WTC11 (cell line): ENCODE results near the gene ZBTB34. TPM values are rescaled to one million over a fixed set of nuclear protein-coding genes. Genes with fewer than 3 reads are reported as not detected.

Experiments used
- ATAC-seq: fragments of 200-7000 bp; cut with Tn5 transposase; 2 replicates; pipeline ENCODE4 v1.10.0; 2021; ENCODE audit warnings: mild to moderate bottlenecking, moderate library complexity
- CTCF ChIA-PET: fragments of 300-600 bp; sonication (Branson Sonifier 250); formaldehyde crosslinking; loops from one replicate; lab custom pipeline; 2021; ENCODE audit warnings: antibody characterized with exemption; lab: Charles Lee
- POLR2A ChIA-PET: fragments of 350-600 bp; sonication (Branson Sonifier 250); formaldehyde crosslinking; loops from one replicate; lab custom pipeline; 2021; ENCODE audit warnings: antibody characterized with exemption; lab: Charles Lee
- DNase-seq: peaks from one replicate; pipeline ENCODE4 v3.0.0; 2021; ENCODE audit warnings: low spot score
- H3K27ac Mint-ChIP-seq: 2 replicates; pipeline ENCODE4 v1.8.0; 2021; ENCODE audit warnings: mixed read lengths
- H3K27me3 Mint-ChIP-seq: 2 replicates; pipeline ENCODE4 v1.8.0; 2021; ENCODE audit warnings: low read depth, mild to moderate bottlenecking, moderate library complexity, mixed read lengths
- H3K36me3 Mint-ChIP-seq: 2 replicates; pipeline ENCODE4 v1.8.0; 2021; ENCODE audit warnings: mixed read lengths
- H3K4me1 Mint-ChIP-seq: 2 replicates; pipeline ENCODE4 v1.8.0; 2022; ENCODE audit warnings: mixed read lengths
- H3K4me3 Mint-ChIP-seq: 2 replicates; pipeline ENCODE4 v1.8.0; 2021; ENCODE audit warnings: mild to moderate bottlenecking, moderate library complexity, mixed read lengths
- H3K9me3 Mint-ChIP-seq: 2 replicates; pipeline ENCODE4 v1.8.0; 2021; ENCODE audit warnings: mixed read lengths
- CREB1 ChIP-seq: sonication (generic); formaldehyde crosslinking; IDR thresholded peaks from 2 replicates; pipeline ENCODE4 v1.8.0; 2023; ENCODE audit warnings: mild to moderate bottlenecking, missing genetic modification reagents
- ELF4 ChIP-seq: sonication (generic); formaldehyde crosslinking; IDR thresholded peaks from 2 replicates; pipeline ENCODE4 v1.8.1; 2022; ENCODE audit warnings: low read depth, mild to moderate bottlenecking, moderate library complexity, missing genetic modification reagents
- ESRRA ChIP-seq: sonication (generic); formaldehyde crosslinking; IDR thresholded peaks from 2 replicates; pipeline ENCODE4 v1.8.1; 2022; ENCODE audit warnings: mild to moderate bottlenecking, missing genetic modification reagents, borderline replicate concordance
- IRF2 ChIP-seq: sonication (generic); formaldehyde crosslinking; IDR thresholded peaks from 2 replicates; pipeline ENCODE4 v1.8.0; 2022; ENCODE audit warnings: low read depth, missing genetic modification reagents, borderline replicate concordance
- JAZF1 ChIP-seq: fragments of 250-450 bp; sonication (Bioruptor Pico); IDR thresholded peaks from 2 replicates; pipeline ENCODE4 v1.9.0; 2021; ENCODE audit warnings: moderate library complexity, mild to moderate bottlenecking, inconsistent platforms
- OVOL2 ChIP-seq: fragments of 250-450 bp; sonication (Bioruptor Pico); IDR thresholded peaks from 2 replicates; pipeline ENCODE4 v1.9.0; 2021; ENCODE audit warnings: mild to moderate bottlenecking, borderline replicate concordance
- ZBTB21 ChIP-seq: sonication (generic); formaldehyde crosslinking; IDR thresholded peaks from 2 replicates; pipeline ENCODE4 v1.8.1; 2023; ENCODE audit warnings: mild to moderate bottlenecking, missing genetic modification reagents, borderline replicate concordance
- ZNF263 ChIP-seq: sonication (generic); formaldehyde crosslinking; IDR thresholded peaks from 2 replicates; pipeline ENCODE4 v1.8.1; 2022; ENCODE audit warnings: low read depth, mild to moderate bottlenecking, moderate library complexity, missing genetic modification reagents
- ZNF423 ChIP-seq: fragments of 250-450 bp; sonication (Bioruptor Pico); IDR thresholded peaks from 2 replicates; pipeline ENCODE4 v2.1.2; 2022; ENCODE audit warnings: mild to moderate bottlenecking, moderate library complexity
- ZNF671 ChIP-seq: fragments of 250-450 bp; sonication (Bioruptor Pico); IDR thresholded peaks from 2 replicates; pipeline ENCODE4 v1.8.0; 2021; ENCODE audit warnings: mild to moderate bottlenecking
- total RNA-seq: library from RNA; stranded (reverse); gene quantifications from 3 replicates; pipeline ENCODE4 v1.2.3, GENCODE V29; 2021
- TF ChIP-seq, protein P1 (sequence below): sonication (generic); formaldehyde crosslinking; IDR thresholded peaks from 2 replicates; pipeline ENCODE4 v1.8.1; 2022; ENCODE audit warnings: low read depth, missing genetic modification reagents, borderline replicate concordance
- TF ChIP-seq, protein P2 (sequence below): sonication (generic); formaldehyde crosslinking; IDR thresholded peaks from 2 replicates; pipeline ENCODE4 v1.8.1; 2022; ENCODE audit warnings: missing genetic modification reagents, borderline replicate concordance
- TF ChIP-seq, protein P3 (sequence below): sonication (generic); formaldehyde crosslinking; IDR thresholded peaks from 2 replicates; pipeline ENCODE4 v1.8.0; 2023; ENCODE audit warnings: missing genetic modification reagents
- TF ChIP-seq, protein P4 (sequence below): sonication (generic); formaldehyde crosslinking; IDR thresholded peaks from 2 replicates; pipeline ENCODE4 v1.8.0; 2023; ENCODE audit warnings: missing genetic modification reagents, mild to moderate bottlenecking, borderline replicate concordance

ZBTB34 gene
- total RNA-seq, 1 experiment from 2014 or later = 18.4 TPM

DNA sequence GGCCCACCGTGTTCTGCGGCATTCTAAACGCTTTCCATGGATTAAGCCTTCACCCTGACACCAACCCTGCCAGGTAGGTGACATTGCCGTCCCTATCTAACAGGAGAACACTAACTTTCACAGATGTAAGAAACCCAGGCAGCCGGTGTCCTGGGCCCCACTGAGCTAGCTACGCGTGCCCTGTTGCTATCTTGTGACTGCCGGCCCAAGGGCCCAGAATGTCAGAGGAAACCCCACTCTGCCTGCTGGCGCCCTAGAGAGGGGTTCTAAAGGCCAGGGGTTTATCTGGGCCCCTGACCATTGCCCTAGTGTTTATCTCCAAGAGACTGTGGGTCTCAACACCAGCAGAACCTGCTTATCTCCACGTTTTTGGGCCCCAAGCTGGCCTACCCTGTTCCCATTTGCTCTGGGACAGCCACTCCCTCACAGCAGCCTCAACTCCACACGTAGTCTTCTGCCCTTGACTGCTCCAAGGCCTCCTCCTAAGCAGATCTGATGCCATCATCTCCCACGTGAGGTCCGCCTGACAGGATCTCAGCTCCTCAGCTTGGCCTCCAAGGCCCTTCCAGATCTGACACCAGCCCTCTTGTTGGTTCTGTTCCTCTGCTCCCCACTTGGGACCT lies 18.1 kb upstream of the ZBTB34 start (continued):
- TF ChIP-seq, protein P1, sequence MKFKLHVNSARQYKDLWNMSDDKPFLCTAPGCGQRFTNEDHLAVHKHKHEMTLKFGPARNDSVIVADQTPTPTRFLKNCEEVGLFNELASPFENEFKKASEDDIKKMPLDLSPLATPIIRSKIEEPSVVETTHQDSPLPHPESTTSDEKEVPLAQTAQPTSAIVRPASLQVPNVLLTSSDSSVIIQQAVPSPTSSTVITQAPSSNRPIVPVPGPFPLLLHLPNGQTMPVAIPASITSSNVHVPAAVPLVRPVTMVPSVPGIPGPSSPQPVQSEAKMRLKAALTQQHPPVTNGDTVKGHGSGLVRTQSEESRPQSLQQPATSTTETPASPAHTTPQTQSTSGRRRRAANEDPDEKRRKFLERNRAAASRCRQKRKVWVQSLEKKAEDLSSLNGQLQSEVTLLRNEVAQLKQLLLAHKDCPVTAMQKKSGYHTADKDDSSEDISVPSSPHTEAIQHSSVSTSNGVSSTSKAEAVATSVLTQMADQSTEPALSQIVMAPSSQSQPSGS = no peak
- TF ChIP-seq ZNF263 = no peak
- no peak for TF ChIP-seq IRF2 (CRISPR knock-in tag)
- no peak for TF ChIP-seq ZNF423 (CRISPR knock-in tag)
- no peak for TF ChIP-seq ELF4 (CRISPR knock-in tag)
- no peak for TF ChIP-seq ZNF671 (CRISPR knock-in tag)
- TF ChIP-seq OVOL2 (CRISPR knock-in tag) = no peak
- TF ChIP-seq ZBTB21 (CRISPR knock-in tag) = no peak
- TF ChIP-seq CREB1 (CRISPR knock-in tag) = no peak
- TF ChIP-seq ESRRA (CRISPR knock-in tag) = no peak
- TF ChIP-seq, protein P2, sequence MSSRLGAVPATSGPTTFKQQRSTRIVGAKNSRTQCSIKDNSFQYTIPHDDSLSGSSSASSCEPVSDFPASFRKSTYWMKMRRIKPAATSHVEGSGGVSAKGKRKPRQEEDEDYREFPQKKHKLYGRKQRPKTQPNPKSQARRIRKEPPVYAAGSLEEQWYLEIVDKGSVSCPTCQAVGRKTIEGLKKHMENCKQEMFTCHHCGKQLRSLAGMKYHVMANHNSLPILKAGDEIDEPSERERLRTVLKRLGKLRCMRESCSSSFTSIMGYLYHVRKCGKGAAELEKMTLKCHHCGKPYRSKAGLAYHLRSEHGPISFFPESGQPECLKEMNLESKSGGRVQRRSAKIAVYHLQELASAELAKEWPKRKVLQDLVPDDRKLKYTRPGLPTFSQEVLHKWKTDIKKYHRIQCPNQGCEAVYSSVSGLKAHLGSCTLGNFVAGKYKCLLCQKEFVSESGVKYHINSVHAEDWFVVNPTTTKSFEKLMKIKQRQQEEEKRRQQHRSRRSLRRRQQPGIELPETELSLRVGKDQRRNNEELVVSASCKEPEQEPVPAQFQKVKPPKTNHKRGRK (CRISPR knock-in tag) = no peak

DNA sequence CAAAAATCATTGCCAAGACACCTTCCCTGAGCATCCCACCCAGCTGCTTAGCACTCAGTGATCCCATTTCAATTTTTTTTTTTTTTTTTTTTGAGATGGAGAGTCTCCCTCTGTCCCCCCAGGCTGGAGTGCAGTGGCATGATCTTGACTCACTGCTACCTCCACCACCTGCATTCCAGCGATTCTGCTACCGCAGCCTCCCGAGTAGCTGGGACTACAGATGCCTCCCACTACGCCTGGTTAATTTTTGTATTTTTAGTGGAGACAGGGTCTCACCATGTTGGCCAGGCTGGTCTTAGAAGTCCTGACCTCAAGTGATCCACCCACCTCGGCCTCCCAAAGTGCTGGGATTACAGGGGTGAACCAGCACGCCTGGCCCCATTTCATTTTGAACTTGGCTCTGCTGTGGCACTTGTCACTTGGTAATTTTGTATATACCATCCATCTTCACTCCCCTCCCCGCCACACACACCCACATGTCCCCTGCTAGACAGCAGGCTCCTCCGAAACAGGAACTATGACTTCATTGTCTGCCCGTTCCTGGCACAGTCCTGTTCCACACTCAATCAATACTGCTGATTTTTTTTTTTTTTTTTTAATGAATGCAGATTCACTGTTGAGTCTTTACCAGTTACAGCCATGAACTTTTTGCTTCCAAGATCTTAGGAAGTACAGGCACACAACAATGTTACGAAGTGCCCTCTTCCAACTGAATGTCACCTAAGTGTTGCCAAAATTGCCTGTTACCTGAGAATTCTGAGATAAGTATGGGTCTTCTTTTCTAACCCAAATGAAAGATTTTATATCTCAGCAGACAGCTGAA lies 17.3 kb upstream of the ZBTB34 start:
- TF ChIP-seq, protein P3, sequence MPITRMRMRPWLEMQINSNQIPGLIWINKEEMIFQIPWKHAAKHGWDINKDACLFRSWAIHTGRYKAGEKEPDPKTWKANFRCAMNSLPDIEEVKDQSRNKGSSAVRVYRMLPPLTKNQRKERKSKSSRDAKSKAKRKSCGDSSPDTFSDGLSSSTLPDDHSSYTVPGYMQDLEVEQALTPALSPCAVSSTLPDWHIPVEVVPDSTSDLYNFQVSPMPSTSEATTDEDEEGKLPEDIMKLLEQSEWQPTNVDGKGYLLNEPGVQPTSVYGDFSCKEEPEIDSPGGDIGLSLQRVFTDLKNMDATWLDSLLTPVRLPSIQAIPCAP (CRISPR knock-in tag) = no peak
- no peak for TF ChIP-seq JAZF1 (CRISPR knock-in tag)
- TF ChIP-seq, protein P4, sequence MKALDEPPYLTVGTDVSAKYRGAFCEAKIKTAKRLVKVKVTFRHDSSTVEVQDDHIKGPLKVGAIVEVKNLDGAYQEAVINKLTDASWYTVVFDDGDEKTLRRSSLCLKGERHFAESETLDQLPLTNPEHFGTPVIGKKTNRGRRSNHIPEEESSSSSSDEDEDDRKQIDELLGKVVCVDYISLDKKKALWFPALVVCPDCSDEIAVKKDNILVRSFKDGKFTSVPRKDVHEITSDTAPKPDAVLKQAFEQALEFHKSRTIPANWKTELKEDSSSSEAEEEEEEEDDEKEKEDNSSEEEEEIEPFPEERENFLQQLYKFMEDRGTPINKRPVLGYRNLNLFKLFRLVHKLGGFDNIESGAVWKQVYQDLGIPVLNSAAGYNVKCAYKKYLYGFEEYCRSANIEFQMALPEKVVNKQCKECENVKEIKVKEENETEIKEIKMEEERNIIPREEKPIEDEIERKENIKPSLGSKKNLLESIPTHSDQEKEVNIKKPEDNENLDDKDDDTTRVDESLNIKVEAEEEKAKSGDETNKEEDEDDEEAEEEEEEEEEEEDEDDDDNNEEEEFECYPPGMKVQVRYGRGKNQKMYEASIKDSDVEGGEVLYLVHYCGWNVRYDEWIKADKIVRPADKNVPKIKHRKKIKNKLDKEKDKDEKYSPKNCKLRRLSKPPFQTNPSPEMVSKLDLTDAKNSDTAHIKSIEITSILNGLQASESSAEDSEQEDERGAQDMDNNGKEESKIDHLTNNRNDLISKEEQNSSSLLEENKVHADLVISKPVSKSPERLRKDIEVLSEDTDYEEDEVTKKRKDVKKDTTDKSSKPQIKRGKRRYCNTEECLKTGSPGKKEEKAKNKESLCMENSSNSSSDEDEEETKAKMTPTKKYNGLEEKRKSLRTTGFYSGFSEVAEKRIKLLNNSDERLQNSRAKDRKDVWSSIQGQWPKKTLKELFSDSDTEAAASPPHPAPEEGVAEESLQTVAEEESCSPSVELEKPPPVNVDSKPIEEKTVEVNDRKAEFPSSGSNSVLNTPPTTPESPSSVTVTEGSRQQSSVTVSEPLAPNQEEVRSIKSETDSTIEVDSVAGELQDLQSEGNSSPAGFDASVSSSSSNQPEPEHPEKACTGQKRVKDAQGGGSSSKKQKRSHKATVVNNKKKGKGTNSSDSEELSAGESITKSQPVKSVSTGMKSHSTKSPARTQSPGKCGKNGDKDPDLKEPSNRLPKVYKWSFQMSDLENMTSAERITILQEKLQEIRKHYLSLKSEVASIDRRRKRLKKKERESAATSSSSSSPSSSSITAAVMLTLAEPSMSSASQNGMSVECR (CRISPR knock-in tag) = no peak
- Mint-ChIP-seq H3K4me1 (0 out of 2 replicates have a peak, but pooled peaks cover 3% of the 10 kb centered on the region), H3K4me3 (no peak overlapping the region), H3K36me3 (no peaks in the 10 kb centered on the region), H3K9me3 (no peaks in the 10 kb centered on the region), H3K27ac (peak overlapping the region; percentile 40; the same call in 1 of the 2 replicates), H3K27me3 (no peaks in the 10 kb centered on the region; the same call in 1 of the 2 replicates)
- ATAC-seq = no peak
- ChIA-PET POLR2A (no interaction called here), CTCF (interaction anchor here (0.7 kb wide), 1 partner anchor 66 kb away, joined by 3 read pairs; no protein-coding TSS in a partner anchor)
- DNase-seq = no peak
